A204.1 (cell line): ENCODE results near the gene PIGA.
"Not testable (repeated sequence)": the region's sequence is repeated elsewhere in the genome, so short reads cannot be mapped to it uniquely, and the experiment has no call there.

Experiments used
- FAIRE-seq: peaks from 2 replicates; lab custom pipeline; 2012; peaks lifted over from hg19 to GRCh38; lab: Jason Lieb, UNC

The PIGA gene

DNA sequence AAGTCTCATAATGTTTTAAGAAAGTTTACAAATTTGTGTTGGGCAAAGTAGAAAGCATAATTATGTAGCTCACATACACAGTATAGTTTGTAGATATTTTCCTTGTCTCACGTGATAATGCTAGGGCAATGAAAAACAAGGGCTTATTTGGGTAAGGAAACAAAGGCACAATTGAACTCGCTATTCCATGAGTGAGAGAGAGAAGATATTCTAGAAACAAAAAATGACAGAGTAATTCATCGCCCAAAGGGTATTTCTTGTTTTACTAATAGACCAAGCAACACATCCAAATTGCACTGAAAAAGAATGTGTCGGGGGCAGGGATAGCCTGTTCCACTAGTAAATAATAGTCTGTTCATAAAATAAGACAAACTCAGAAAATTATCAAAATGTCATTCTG lies 16.2 kb downstream of the PIGA start:
- FAIRE-seq = no peak

DNA sequence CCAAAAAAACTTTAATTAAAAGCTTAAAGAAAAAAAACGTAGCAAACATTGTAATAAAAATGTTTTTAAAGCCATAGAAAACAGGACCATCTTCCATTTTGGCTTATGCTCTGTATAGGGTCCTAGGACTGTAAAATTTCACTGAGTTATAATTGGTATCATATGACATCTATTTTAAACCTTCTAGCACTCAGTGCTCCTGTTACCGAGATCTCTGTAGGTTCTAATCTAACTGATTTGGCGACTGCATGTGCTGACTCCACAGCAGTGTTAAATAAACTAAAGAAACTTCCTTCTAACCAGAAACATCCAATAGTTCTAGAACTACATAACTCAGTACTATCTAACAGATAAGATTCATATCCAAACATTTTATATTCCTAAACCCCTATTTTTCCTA lies 19.8 kb downstream of the PIGA start, which contains the start of gene ASB11:
Gene ASB11 (minus strand): TSS at position 132 of the 400 bp plus-strand sequence. CDS start 35 bp downstream, at position 97.
- no peak for FAIRE-seq

DNA sequence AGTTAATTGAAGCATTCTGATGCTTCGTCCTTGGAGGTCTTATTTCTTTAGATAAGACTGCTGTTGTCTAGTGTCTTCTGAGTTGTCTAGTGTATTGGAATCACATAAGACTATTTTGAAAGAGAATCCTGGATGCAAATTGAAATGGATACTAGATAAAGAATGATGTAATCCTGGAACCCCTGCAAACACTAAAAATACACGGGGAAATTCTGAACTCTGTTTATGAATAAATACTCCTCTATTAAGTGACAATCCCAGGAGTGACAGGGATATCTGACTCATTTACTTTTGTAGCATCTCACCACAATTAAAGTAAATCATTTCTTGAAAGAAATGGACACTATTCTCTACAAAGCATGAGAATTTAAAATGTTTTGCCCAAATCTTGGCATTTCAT lies 20.9 kb downstream of the PIGA start:
- no peak for FAIRE-seq

DNA sequence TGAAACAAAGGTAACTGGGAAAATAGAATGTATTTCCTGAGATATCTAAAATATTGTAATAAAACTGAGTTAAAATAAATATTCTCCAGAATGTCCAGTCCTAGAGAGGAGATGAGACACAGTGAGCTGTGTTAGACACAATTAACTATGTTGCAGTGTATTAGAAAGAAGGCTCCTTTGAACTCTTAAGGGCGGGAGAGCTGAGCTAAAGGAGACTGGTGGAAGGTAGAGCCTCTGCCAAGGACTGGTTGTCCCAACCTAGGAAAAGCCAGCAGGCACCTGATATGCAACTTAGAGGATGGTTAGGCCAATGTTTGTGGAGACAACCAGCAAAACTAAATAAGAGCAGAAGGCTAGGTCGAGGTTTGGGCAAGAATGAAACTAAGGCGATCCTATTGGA lies 24.2 kb downstream of the PIGA start:
- no peak for FAIRE-seq

DNA sequence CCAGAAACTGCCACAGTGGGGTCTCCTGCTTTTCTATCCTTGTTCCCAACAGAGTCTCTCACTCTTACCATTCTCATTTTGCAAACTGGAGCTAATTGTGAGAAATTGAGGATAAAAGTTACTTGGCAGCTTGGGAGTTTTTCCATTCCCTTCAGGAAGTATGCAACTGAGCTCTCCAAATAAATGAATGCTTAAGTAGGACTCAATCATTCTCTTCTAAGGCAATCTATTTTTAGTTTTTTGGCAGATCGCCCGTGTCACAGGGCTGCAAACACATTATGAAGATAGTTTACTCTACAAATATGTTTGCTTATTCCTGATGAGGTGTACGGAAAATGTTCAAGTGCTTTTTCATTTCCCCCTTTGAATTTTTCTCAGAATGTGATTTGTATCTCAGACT lies 25.2 kb downstream of the PIGA start:
- FAIRE-seq = no peak

DNA sequence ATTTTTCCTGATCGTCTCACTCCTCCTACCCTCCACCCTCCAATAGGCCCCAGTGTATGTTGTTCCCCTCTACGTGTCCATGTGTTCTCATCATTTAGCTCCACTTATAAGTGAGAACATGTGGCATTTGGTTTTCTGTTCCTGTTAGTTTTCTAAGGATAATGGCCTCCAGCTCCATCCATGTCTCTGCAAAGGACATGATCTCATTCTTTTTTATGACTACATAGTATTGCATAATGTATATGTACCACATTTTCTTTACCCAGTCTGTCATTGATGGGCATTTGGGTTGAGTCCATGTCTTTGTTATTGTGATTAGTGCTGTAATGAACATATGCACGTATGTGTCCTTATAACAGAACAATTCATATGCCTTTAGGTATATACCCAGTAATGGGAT lies 29.4 kb downstream of the PIGA start:
- not testable (repeated sequence) for FAIRE-seq

DNA sequence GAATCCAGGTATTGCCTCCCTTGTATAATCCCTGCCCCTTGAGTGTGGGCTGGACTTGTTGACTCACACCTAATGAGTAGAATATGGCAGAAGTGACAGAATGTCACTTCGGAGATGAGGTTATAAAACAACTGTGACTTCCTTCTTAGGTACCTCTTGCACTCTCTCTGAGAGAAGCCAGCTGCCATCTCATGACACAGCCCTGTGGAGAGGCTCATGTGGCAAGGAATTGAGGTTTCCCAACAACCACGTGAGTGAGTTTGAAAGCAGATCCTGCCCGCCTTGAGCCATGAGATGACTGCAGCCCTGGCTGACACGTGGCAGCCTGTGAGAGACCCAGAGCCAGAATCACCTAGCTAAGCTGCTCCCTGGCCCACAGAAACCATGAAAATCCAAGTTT lies 33.4 kb downstream of the PIGA start:
- no peak for FAIRE-seq

DNA sequence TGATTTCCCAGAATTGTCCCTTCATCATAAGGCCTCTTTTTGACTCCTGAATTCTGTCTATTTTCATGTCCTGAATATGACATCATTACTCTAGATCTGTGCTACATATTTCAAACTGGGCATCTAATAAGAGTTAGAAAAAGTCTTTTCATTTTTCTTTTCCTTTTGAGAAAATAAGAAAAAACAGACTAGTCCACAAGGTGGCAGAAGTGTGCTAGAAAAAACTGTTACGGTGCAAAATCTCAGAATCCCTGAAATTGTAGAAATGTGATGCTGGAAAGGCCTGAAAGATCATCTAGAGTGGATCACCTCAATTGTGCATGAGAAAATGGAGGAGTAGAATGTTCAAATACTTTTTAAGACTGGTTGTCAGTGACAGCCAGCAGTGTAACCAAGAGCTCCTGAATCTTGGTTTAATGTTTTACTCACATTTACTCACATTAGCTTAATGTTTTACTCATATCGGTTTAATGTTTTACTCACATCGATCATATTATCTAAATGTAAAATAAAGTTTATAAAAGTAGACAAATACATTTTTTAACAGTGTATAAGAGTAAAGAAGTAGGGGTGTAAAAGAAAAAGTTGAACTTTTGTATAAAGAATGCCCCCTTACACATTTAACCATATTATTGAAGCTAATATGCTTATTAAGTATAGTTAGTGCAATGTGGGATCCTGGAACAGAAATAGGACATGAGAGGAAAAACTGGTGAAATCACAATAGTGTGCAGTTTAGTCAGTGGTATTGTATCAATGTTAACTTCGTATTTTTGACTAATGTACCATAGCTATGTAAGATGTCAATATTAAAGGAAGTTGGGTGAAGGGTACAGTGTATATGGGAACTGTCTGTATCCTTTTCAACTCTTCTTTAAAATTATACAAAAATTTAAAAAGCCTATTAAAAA lies 35.1 kb downstream of the PIGA start:
- peak; percentile 94 for FAIRE-seq

DNA sequence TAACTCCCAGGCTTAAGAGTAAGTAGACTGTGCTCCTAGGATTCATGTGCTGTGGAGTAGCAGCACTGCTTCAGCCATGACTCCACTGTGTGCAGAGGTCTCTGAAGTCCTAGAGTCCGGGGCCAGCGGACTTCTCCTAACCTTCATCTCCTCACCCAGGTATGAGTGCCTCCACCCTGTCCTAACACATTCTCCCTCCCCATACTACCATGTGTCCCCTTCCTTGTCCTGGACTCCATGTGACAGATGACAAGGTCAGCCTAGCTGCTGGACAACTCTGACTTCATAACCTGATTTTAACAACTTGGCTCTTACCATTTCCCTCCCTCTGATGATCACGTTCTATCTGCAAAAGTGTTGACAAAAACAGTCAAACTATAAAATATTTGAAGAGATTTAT lies 36.5 kb downstream of the PIGA start:
- FAIRE-seq = no peak

DNA sequence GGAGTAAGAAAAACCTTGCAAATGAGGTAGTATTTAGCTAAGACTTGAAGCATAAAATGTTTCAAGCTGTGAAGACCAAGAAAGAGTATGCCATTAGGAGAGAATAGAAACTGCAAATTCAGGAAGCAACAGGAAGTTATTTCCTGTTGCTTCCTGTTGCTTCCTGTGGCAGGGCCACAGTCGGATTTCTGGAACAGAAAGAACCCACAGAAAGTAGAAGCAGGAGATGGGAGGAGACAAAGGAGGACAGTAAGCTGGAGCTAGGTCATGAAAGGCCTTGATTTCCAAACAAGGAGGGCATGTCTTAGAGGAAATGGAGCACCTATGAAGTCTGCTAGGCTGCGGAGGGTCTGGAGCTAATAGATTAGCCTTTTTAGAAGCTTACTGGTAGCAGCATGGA lies 37.1 kb downstream of the PIGA start:
- no peak for FAIRE-seq

DNA sequence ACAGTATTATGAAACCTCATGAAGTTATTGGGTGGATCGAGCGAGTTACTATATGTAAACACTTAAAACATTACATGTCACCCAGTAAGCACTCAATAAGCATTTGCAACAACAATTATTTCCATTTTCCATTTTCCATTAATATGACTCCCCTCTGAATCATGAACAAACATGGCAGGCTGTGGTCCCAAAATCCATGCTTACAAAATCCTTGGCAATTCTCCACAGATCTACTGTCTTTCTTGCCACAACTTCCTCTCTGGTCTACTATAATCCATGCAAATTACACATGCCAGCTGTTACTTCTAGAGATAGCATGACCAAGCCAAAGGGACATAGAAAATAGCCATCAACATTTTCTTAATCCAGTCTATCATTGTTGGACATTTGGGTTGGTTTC lies 41.9 kb downstream of the PIGA start:
- FAIRE-seq = no peak

DNA sequence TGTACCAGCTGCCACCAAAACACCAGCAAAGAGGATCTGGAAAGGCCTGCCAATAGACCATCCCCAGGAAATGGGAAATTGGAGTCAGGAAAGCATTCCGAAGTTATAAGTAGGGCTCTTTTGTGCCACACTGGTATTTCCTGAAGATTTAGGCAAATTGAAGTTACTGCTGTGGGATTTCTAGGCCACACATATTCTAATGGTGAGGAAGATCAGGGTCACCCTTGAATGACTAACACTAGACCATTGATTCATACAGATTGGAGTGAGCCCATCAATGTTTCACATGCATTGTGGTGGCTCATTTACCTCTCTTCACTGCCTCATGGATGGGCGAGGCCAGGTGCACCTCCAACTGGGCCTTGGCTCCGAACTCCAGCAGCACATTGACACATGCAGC lies 42.5 kb downstream of the PIGA start:
- FAIRE-seq = no peak

DNA sequence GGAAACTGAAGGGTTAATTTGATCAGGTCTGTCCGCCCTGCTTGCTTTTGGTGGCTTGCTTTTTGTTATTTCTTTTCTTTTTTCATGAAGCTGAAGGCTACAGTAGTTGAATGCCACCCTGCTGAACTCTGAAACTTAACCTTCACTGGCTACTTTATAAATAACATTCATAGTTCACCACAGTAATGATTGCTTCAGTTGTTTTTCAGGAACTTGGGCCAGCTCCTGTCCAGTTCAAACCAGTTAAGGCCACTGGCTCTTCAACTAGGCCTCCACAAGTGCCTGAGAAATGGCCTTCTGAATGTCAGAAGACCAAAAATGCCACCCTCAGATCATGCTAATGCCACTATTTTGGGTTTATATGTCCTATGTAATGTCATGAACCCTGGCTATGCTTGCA lies 57.7 kb downstream of the PIGA start:
- no peak for FAIRE-seq

DNA sequence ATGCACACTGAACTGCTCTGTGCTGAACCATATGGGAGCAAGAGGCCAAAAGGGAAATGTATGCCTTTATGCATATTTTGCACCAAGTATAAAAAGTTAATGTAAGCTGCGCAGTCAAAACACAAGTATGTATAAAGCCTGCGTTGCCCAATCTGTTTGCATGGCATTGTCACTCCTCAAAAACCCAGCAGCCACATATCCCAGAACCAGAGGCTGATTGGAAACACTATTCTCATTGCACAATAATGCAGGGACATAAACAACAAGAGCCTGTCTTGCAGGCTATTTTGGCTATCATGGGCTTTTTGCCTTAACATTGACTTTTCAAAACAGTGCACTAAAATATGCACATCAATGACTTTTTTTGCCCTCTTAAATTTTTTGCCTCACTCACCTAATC lies 60.4 kb downstream of the PIGA start:
- FAIRE-seq = no peak

DNA sequence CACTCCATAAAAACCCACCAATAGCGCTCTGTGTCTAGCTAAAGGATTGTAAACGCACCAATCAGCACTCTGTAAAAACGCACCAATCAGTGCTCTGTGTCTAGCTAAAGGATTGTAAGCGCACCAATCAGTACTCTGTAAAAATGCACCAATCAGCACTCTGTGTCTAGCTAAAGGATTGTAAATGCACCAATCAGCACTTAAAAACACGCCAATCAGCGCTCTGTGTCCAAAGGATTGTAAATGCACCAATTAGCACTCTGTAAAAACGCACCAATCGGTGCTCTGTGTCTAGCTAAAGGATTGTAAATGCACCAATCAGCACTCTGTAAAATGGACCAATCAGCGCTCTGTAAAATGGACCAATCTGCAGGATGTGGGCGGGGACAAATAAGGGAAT lies 62.0 kb downstream of the PIGA start:
- FAIRE-seq = not testable (repeated sequence)

DNA sequence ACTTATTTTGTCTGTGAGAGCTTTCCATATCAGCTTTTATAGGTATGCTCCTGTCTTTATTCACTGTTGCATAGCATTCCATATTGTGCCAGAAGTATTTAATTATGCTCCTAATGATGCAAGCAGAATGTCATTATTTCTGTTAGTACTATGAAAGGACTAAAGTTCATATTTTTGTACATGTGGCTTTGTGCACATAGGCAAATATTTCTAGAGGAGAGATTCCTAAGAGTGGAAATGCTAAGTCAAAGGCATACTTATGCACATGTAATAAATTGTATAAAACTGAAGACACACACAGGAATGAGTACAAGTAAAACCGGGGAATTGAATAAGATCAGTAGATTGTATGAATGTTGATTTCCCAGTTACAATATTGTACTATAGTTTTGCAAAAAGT lies 63.6 kb downstream of the PIGA start:
- FAIRE-seq = no peak

DNA sequence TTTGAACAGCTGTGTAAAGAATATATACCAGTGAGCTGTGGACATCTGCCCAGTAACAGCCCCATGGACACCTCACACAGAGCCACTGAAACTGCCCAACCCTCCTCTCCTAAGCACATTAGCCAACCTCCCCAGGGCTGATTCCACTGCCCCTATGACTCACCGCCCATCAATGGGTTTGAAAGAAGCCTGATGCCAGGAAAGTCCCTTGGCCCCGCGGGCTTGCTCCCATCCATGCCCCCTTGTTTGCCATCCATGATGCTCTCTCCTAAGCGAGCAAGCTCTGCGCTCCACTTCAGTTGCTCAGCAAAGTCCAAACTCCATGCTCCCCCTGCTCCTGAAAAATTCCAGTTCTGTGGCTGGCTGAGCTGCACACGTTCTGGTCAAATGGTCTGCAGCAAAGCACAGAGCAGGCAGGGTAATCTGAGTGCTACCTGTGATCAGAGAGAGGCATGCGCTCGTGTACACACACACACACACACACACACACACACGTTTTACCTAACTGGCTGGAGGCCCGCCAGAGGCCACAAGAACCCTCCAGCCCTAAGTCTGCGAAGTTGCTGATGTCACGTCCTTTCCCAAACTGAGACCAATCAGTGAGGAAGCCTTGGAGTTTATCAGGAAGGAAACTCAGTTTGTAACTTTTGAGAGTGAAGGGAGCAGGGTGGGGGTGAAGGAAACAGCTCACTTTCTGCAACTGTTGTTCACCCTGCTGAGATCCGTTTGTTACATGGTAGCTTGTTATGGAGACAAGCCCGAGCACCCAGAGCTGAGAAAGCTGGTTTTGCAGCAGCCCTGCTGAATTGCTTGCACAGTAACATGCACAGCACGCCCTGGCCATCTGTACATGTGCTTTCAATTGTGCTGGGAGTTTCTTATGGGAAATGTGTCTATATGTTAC lies 65.5 kb downstream of the PIGA start, which contains the start of gene ASB9:
Gene ASB9 (minus strand): TSS at position 466 of the 904 bp plus-strand sequence. CDS start 209 bp downstream, at position 257.
- FAIRE-seq = no peak
